ENCODE results near the gene SPPL2C. TPM values are rescaled to one million over a fixed set of nuclear protein-coding genes. Genes with fewer than 3 reads are reported as not detected.

SPPL2C gene
- total and polyA plus RNA-seq, 10 of the 15 experiments (the other 5 are each of a cell fraction or from before 2014, with no cell fraction given), result not detected

DNA sequence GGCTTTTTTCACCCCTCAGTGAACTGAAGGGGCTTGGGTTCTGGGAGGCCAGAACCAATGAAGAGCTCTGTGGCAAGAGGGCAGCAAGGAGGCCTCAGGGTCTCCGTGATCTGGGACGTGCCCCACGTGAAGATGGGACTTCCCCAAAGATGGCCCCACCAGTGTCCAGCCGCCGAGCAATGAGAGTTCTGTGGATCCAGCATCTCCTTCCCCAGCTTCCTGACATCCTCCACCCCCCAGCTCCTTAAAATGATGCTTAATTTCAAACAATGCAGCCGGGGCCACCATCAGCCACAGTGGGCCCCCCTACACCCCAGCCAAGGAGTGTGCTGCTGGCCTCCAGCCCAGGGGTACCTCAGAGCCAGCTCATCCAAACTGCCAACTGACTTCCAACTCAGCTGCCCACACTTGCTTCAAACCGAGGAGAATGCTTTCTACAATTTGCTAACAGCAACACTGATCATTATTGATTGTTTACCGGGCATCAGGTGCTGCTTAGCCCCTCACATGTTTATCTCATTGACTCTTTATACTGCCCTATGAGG, 5.9 kb upstream of the SPPL2C start (continued):
- TF ChIP-seq WRNIP1 (IDR thresholded peaks at IDR 0.05; ENCODE audit: borderline replicate concordance, low read depth, low read length) (no peak), ETV6 (conservative IDR thresholded peaks at IDR 0.05 in 1 of 2, IDR thresholded peaks at IDR 0.05 in 1 of 2; ENCODE audit: borderline replicate concordance in 1 of 2, low read depth in 1 of 2) (no peak), EGR1 (IDR thresholded peaks at IDR 0.05; ENCODE audit: borderline replicate concordance in 1 of 2, low read depth in 2 of 2, low read length in 2 of 2) (no peak), JUNB (IDR thresholded peaks at IDR 0.05) (no peak), TCF12 (IDR thresholded peaks at IDR 0.05; ENCODE audit: low read depth, low read length) (no peak), CHD2 (IDR thresholded peaks at IDR 0.05; ENCODE audit: borderline replicate concordance, low read depth, low read length) (no peak), SP1 (IDR thresholded peaks at IDR 0.05; ENCODE audit: low read depth, low read length) (no peak)

DNA sequence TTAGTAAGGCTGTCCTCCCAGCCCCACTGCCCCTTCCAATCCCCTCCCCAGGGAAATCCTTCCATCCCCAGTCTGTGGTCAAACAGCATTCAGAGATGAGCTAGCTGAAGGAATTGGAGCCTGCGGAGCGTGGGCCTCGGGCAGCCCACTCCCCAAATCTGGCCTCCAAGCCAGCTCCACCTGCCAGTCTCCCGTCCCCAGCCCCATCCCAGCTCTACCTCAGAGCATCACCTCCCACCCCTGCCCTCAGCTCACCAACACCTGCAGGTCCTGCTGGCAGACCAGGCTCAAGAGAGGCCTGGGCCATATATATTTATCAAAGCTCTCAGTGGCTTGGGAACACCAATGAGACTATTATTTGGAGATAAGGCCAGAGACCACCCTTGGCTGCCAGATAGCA, 5.2 kb upstream of the SPPL2C start:
- SMC1A ChIA-PET (ENCODE audit: uncharacterized antibody, unreplicated experiment), result interaction anchor here (1.2 kb wide), 1 partner anchor 159 kb away, joined by 3 read pairs; no protein-coding TSS in a partner anchor
- 0% methylated on average over 4 of the region's 4 CpGs for WGBS (ENCODE audit: insufficient coverage, insufficient replicate concordance, low lambda C conversion rate, missing lambda C conversion rate)
- H3K4me3 ChIP-seq, result no peak overlapping the region
- CTCF ChIA-PET, result interaction anchor here (1.1 kb wide), 1 partner anchor 10 kb away, joined by 3 read pairs; no protein-coding TSS in a partner anchor
- RAD21 ChIA-PET (ENCODE audit: unreplicated experiment), result no interaction called here
- H3K4me1 ChIP-seq (ENCODE audit: control insufficient read depth, insufficient read depth, low read length), result no peaks in the 10 kb centered on the region
- H3K36me3 ChIP-seq (ENCODE audit: control insufficient read depth in 2 of 2, insufficient read depth in 2 of 2, low read length in 1 of 2), result no peaks in the 10 kb centered on the region
- H3K9me3 ChIP-seq (replicated peaks; ENCODE audit: control insufficient read depth, insufficient read depth, low read length), result no peaks in the 10 kb centered on the region
- DNase-seq (ENCODE audit: low read depth, low spot score), result no peak
- intact Hi-C loops (cut with micrococcal nuclease; ENCODE audit: unreplicated experiment) (loop anchor here (10.0 kb wide), 1 partner anchor 625 kb away; no protein-coding TSS in a partner anchor), in situ Hi-C loops (cut with MboI) (loop anchor here (25.0 kb wide), 1 partner anchor 427 kb away; no protein-coding TSS in a partner anchor)
- TF ChIP-seq, protein P1, sequence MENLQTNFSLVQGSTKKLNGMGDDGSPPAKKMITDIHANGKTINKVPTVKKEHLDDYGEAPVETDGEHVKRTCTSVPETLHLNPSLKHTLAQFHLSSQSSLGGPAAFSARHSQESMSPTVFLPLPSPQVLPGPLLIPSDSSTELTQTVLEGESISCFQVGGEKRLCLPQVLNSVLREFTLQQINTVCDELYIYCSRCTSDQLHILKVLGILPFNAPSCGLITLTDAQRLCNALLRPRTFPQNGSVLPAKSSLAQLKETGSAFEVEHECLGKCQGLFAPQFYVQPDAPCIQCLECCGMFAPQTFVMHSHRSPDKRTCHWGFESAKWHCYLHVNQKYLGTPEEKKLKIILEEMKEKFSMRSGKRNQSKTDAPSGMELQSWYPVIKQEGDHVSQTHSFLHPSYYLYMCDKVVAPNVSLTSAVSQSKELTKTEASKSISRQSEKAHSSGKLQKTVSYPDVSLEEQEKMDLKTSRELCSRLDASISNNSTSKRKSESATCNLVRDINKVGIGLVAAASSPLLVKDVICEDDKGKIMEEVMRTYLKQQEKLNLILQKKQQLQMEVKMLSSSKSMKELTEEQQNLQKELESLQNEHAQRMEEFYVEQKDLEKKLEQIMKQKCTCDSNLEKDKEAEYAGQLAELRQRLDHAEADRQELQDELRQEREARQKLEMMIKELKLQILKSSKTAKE (IDR thresholded peaks at IDR 0.05; ENCODE audit: low read depth, poor library complexity, severe bottlenecking), result no peak
- no peak for TF ChIP-seq MTA2 (IDR thresholded peaks at IDR 0.05; ENCODE audit: low read depth)
- TF ChIP-seq SMARCA5 (IDR thresholded peaks at IDR 0.05), result no peak
- no peak for TF ChIP-seq SREBF2 (IDR thresholded peaks at IDR 0.05; ENCODE audit: low read length)
- TF ChIP-seq NRF1 (conservative IDR thresholded peaks at IDR 0.05; ENCODE audit: low read depth, low read length), result no peak
- TF ChIP-seq TCF3 (IDR thresholded peaks at IDR 0.05; ENCODE audit: borderline replicate concordance, insufficient read depth, low read depth, low read length), result no peak
- TF ChIP-seq FOXK2 (IDR thresholded peaks at IDR 0.05), result no peak
- TF ChIP-seq TAF1 (IDR thresholded peaks at IDR 0.05; ENCODE audit: borderline replicate concordance, low read depth, low read length), result no peak
- no peak for TF ChIP-seq NFXL1 (IDR thresholded peaks at IDR 0.05; ENCODE audit: borderline replicate concordance)
- TF ChIP-seq SMAD1 (IDR thresholded peaks at IDR 0.05; ENCODE audit: low read depth, partially characterized antibody), result no peak
- TF ChIP-seq MXI1 (IDR thresholded peaks at IDR 0.05; ENCODE audit: low read depth, low read length), result no peak
- no peak for TF ChIP-seq SMC3 (IDR thresholded peaks at IDR 0.05; ENCODE audit: borderline replicate concordance, low read length)
- no peak for FAIRE-seq
- H3K27ac ChIP-seq (ENCODE audit: control insufficient read depth, insufficient read depth), result no peak overlapping the region
- no peak overlapping the region for H2AFZ ChIP-seq (ENCODE audit: control insufficient read depth, low read depth, low read length)
- no peaks in the 10 kb centered on the region for H3K79me2 ChIP-seq (ENCODE audit: control insufficient read depth, insufficient read depth, low read length)
- POLR2A ChIA-PET, result no interaction called here
- ATAC-seq, result no peak
- H3K4me2 ChIP-seq (ENCODE audit: control insufficient read depth, insufficient read depth), result no peak overlapping the region
- H4K20me1 ChIP-seq (ENCODE audit: control insufficient read depth, insufficient read depth), result no peaks in the 10 kb centered on the region
- BruUV-seq (replicated peaks), result no TSS peak
- H3K9ac ChIP-seq (ENCODE audit: control insufficient read depth, insufficient read depth, low read length), result no peak overlapping the region
- no peaks in the 10 kb centered on the region; a peak in 2 of 4 replicates for H3K27me3 ChIP-seq (replicated peaks in 1 of 2; ENCODE audit: control insufficient read depth in 2 of 2, insufficient read depth in 2 of 2, low read length in 1 of 2)
